GM10266 (cell line): ENCODE data around the gene ZNF770.
"Not testable (repeated sequence)": the region's sequence is repeated elsewhere in the genome, so short reads cannot be mapped to it uniquely, and the experiment has no call there.

Source experiments
- DNase-seq: peaks from one replicate; pipeline ENCODE4 v3.0.0; 2012; ENCODE audit errors: extremely low spot score
- TF ChIP-seq, protein P1 (sequence below): IDR thresholded peaks from 2 replicates; pipeline ENCODE4 v1.5.1; 2012; ENCODE audit warnings: mild to moderate bottlenecking, low read depth; ENCODE audit not compliant: control insufficient read depth, insufficient read depth; ENCODE audit errors: missing control alignments

ZNF770 gene

GRCh38 chr15:34976073-34976472 is 12.0 kb downstream of the ZNF770 start:
- TF ChIP-seq, protein P1, sequence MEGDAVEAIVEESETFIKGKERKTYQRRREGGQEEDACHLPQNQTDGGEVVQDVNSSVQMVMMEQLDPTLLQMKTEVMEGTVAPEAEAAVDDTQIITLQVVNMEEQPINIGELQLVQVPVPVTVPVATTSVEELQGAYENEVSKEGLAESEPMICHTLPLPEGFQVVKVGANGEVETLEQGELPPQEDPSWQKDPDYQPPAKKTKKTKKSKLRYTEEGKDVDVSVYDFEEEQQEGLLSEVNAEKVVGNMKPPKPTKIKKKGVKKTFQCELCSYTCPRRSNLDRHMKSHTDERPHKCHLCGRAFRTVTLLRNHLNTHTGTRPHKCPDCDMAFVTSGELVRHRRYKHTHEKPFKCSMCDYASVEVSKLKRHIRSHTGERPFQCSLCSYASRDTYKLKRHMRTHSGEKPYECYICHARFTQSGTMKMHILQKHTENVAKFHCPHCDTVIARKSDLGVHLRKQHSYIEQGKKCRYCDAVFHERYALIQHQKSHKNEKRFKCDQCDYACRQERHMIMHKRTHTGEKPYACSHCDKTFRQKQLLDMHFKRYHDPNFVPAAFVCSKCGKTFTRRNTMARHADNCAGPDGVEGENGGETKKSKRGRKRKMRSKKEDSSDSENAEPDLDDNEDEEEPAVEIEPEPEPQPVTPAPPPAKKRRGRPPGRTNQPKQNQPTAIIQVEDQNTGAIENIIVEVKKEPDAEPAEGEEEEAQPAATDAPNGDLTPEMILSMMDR = no peak
- no peak for DNase-seq

DNA sequence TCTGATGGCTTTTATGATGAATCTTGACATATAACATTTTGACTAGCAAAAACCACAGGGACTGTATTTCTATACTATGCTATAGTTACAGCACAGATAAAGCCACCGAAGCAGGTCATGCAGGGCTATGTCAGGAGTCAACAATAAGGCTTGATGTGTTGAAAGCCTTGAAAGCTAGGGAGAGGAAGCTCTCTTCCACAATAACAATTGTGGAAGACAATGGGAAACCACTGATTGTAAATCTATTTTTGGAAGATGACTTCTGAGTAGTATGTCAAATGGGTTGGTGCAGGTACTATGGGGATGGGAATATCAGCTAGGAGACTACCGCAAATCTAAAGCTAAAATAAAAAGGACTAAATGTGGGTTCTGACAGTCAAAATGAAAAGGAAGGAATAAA is 14.6 kb downstream of the ZNF770 start:
- TF ChIP-seq, protein P1 = no peak
- DNase-seq = no peak

DNA sequence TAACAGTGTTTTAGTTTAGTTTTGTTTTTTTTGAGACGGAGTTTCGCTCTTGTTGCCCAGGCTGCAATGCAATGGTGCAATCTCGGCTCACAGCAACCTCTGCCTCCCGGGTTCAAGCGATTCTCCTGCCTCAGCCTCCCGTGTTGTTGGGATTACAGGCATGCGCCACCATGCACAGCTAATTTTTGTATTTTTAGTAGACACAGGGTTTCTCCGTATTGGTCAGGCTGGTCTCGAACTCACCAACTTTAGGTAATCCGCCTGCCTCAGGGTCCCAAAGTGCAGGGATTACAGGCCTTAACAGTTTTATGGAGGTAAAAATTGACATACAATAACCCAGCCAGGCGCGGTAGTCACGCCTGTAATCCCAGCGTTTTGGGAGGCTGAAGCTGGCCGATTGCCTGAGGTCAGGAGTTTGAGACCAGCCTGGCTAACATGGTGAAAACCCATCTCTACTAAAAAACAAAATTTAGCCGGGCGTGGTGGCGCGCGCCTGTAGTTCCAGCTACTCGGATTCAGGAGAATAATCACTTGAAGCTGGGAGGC is 17.9 kb downstream of the ZNF770 start:
- DNase-seq = not testable (repeated sequence)

DNA sequence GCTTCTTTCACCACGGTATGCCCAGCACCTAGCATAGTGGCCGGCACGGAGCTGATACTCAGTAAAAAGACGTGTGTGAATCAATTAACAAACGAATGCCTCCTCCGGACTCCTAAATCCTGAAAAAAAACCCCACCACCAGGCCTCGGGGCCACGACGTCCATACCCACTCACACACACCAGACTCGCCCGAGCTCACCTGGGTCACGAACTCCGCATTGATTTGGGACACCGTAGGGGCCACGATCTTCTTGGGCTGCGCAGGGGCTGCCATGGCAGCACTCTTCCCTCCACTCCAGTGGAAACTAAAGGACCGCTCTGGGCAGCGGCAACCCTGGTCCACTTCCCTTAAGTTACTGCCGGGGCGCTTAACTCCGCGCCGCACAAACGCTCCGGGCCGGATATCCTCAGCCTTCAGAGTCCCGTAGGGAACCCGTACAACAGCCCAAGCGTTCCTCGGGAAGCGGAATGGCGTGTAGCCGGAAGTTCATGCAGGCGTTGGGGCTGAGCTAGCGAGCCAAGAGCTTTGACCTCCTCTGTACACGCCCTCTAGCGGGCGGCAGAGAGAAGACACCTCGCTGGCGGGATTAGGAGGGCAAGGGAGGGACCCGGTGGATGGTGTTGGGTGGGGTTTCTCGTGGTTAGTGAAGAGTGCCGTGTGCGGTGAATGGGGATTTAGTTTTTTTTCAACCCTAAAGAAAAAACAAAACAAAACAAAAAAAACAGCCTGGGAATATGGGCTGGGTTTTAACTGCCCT is 18.6 kb downstream of the ZNF770 start, which contains the start of gene AQR:
AQR (minus strand) TSS at position 403 of the 758 bp plus-strand sequence; CDS start at position 274, 129 bp downstream.
- TF ChIP-seq, protein P1 = peak; percentile 88
- DNase-seq = peak; percentile 85

DNA sequence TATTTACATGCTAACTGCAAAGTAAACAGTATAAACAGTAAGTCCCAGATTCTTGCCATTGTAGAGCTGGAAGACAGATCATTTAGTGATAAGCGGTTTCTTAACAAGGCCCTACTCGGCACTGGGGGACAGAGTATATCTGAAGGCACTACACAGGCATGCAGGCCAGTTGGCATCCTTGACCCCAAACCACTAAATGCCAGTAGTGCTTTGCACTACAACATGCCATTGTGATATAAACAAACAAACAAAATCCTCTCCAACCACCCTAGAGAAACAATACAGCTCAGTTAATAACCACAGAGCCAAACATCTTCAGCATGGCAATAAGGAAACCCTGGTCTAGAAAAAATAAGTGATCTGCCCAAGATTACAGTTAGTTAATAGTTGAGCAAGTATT is 23.8 kb downstream of the ZNF770 start:
- TF ChIP-seq, protein P1 = no peak
- DNase-seq = no peak

DNA sequence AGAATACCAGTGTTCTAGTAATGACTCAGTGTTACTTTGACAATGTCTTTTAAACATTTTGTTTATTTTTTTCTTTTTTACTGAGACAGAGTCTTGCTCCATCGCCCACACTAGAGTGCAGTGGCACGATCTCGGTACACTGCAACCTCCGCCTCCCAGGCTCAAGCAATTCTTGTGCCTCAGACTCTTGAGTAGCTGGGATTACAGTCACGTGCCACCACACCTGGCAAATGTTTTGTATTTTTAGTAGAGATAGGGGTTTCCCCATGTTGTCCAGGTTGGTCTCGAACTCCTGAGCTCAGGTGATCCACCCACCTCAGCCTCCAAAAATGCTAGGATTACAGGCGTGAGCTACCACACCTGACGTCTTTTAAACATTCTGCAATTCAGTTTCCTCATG is 34.2 kb downstream of the ZNF770 start:
- TF ChIP-seq, protein P1 = no peak
- DNase-seq = no peak

DNA sequence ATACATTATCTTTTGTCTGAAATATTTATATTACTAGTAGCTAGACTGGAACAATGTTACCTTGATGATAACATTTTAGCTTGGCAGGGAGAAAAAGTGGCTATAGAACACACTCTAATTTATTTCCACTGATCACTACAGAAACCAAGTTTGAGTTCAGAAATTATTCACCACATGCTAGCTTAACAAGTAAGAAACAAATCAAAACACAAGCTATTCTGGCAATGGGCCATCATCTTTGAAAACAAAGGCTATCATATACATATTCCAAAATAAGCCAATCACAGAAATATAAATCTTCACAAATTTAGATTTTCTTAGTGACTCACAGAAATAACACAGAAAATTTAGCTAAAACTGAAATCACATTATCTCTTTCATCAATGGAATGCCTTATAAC is 35.6 kb downstream of the ZNF770 start:
- TF ChIP-seq, protein P1 = no peak
- DNase-seq = no peak
